ENCODE data around the gene HAO2. TPM values are rescaled to one million over a fixed set of nuclear protein-coding genes. Genes with fewer than 3 reads are reported as not detected.

The HAO2 gene
- total RNA-seq, 1 donor from 2014 or later = not detected

GRCh38 chr1:119414950-119415349, 46.4 kb downstream of the HAO2 start, which contains the start of gene HSD3B2:
HSD3B2 (plus strand) TSS chr1:119415150; CDS start chr1:119415420, 270 bp downstream.
- no peak for DNase-seq (ENCODE audit: extremely low spot score, unreplicated experiment)
- no peak within 1 kb of the TSS for H3K4me3 Mint-ChIP-seq (ENCODE audit: unreplicated experiment)
- no peak within 1 kb of the TSS for H3K27ac Mint-ChIP-seq (ENCODE audit: unreplicated experiment)
- peaks cover 2% of the 10 kb centered on the region for H3K27me3 Mint-ChIP-seq (ENCODE audit: unreplicated experiment)
- H3K9me3 Mint-ChIP-seq (ENCODE audit: unreplicated experiment) = no peaks in the 10 kb centered on the region
- no peaks in the 10 kb centered on the region for H3K36me3 Mint-ChIP-seq (ENCODE audit: unreplicated experiment)
- TF ChIP-seq CTCF (IDR thresholded peaks at IDR 0.05) = no peak
- H3K4me1 Mint-ChIP-seq (ENCODE audit: unreplicated experiment) = no peaks in the 10 kb centered on the region

- Mint-ChIP-seq H3K4me1 (ENCODE audit: unreplicated experiment) (no peaks in the 10 kb centered on the region), H3K27me3 (ENCODE audit: unreplicated experiment) (peaks cover 7% of the 10 kb centered on the region), H3K27ac (ENCODE audit: unreplicated experiment) (no peak overlapping the region), H3K4me3 (ENCODE audit: unreplicated experiment) (no peak overlapping the region), H3K9me3 (ENCODE audit: unreplicated experiment) (no peaks in the 10 kb centered on the region), H3K36me3 (ENCODE audit: unreplicated experiment) (no peaks in the 10 kb centered on the region)
- no peak for TF ChIP-seq CTCF (IDR thresholded peaks at IDR 0.05)
- no peak for DNase-seq (ENCODE audit: extremely low spot score, unreplicated experiment)
Observed at GRCh38 chr1:119416006-119416640, 47.5 kb downstream of the HAO2 start.

- Mint-ChIP-seq H3K4me1 (ENCODE audit: unreplicated experiment) (no peaks in the 10 kb centered on the region), H3K27ac (ENCODE audit: unreplicated experiment) (no peak overlapping the region), H3K27me3 (ENCODE audit: unreplicated experiment) (peaks cover 7% of the 10 kb centered on the region), H3K36me3 (ENCODE audit: unreplicated experiment) (no peaks in the 10 kb centered on the region), H3K9me3 (ENCODE audit: unreplicated experiment) (no peaks in the 10 kb centered on the region), H3K4me3 (ENCODE audit: unreplicated experiment) (no peak overlapping the region)
- TF ChIP-seq CTCF (IDR thresholded peaks at IDR 0.05) = no peak
- no peak for DNase-seq (ENCODE audit: extremely low spot score, unreplicated experiment)
Observed at GRCh38 chr1:119419109-119419508, 50.5 kb downstream of the HAO2 start.

- Mint-ChIP-seq H3K27ac (ENCODE audit: unreplicated experiment) (no peak overlapping the region), H3K27me3 (ENCODE audit: unreplicated experiment) (peaks cover 7% of the 10 kb centered on the region)
Observed at GRCh38 chr1:119420638-119421037, 52.1 kb downstream of the HAO2 start.

GRCh38 chr1:119422631-119423030, 54.0 kb downstream of the HAO2 start:
- no peak for TF ChIP-seq CTCF (IDR thresholded peaks at IDR 0.05)
- Mint-ChIP-seq H3K4me1 (ENCODE audit: unreplicated experiment) (no peaks in the 10 kb centered on the region), H3K9me3 (ENCODE audit: unreplicated experiment) (no peaks in the 10 kb centered on the region), H3K27me3 (ENCODE audit: unreplicated experiment) (peaks cover 7% of the 10 kb centered on the region), H3K4me3 (ENCODE audit: unreplicated experiment) (no peak overlapping the region), H3K36me3 (ENCODE audit: unreplicated experiment) (no peaks in the 10 kb centered on the region), H3K27ac (ENCODE audit: unreplicated experiment) (no peak overlapping the region)
- no peak for DNase-seq (ENCODE audit: extremely low spot score, unreplicated experiment)

More at GRCh38 chr1:119420638-119421037, 52.1 kb downstream of the HAO2 start:
- Mint-ChIP-seq H3K9me3 (ENCODE audit: unreplicated experiment) (no peaks in the 10 kb centered on the region), H3K4me3 (ENCODE audit: unreplicated experiment) (no peak overlapping the region), H3K4me1 (ENCODE audit: unreplicated experiment) (no peaks in the 10 kb centered on the region), H3K36me3 (ENCODE audit: unreplicated experiment) (no peaks in the 10 kb centered on the region)
- TF ChIP-seq CTCF (IDR thresholded peaks at IDR 0.05) = no peak
- no peak for DNase-seq (ENCODE audit: extremely low spot score, unreplicated experiment)

All from osteocyte (in vitro differentiated cells).